ENCODE measurements around the gene TPO. TPM values are rescaled to one million over a fixed set of nuclear protein-coding genes. Genes with fewer than 3 reads are reported as not detected.

TPO gene
- polyA plus RNA-seq, 3 donors = not detected

DNA sequence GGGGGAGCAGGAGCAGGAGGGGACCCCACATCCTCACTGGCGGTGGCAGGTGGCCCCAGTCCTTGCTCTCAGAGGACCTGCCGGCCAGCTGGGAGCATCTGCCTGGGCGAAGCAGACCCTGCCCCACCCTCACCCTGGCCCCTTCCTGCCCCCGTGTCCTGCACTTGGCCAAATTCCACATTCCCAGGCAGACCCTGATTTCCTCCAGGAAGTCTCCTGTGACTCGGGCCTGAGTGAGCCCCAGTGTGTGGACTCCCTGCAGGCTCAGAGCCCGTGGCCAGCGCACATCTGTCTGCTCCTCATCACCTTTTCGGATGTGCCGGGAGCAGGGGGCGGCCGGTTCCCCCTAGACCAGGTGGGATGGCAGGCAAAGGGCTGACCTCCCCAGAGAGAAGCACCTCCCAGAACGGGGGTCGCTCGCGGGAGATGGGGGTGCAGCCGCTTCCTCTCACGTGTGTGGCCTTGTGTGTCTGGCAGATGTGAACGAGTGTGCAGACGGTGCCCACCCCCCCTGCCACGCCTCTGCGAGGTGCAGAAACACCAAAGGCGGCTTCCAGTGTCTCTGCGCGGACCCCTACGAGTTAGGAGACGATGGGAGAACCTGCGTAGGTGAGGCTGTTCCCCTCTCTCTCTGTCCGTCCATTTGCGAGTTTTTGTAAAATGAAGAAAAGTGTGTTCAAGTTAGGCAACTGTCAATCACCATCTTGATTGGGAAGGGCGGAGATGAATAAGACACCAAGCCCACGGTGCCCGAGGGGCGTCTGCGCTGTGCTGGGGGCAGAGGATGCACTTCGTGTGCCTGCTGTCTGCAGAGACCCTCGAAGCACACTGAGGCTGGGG lies 90.4 kb downstream of the TPO start:
- Histone ChIP-seq H3K27ac (ENCODE audit: low read depth in 1 of 2, low read length in 2 of 2) (no peak overlapping the region), H2AFZ (ENCODE audit: insufficient read depth, low read depth, low read length, poor library complexity, severe bottlenecking) (no peak overlapping the region), H3K4me3 (replicated peaks in 1 of 3; ENCODE audit: low read depth in 2 of 3, low read length in 3 of 3) (no peak overlapping the region), H3K79me2 (ENCODE audit: insufficient read depth, low read length) (no peaks in the 10 kb centered on the region), H3K9me3 (replicated peaks in 1 of 2; ENCODE audit: control insufficient read depth in 1 of 2, insufficient read depth in 1 of 2, low read length in 2 of 2) (no peaks in the 10 kb centered on the region), H3K27me3 (ENCODE audit: control insufficient read depth in 2 of 2, insufficient read depth in 2 of 2, low read length in 2 of 2) (no peaks in the 10 kb centered on the region), H3K9ac (ENCODE audit: insufficient read depth, low read length, poor library complexity, severe bottlenecking) (no peak overlapping the region), H3K4me2 (replicated peaks; ENCODE audit: extremely low read depth, low read length, poor library complexity, severe bottlenecking) (no peak overlapping the region), H3K36me3 (replicated peaks in 1 of 2; ENCODE audit: control insufficient read depth in 1 of 2, insufficient read depth in 2 of 2, low read length in 2 of 2) (no peaks in the 10 kb centered on the region), H3K4me1 (ENCODE audit: control insufficient read depth in 1 of 2, insufficient read depth in 2 of 2, low read length in 2 of 2) (no peaks in the 10 kb centered on the region), H4K20me1 (ENCODE audit: insufficient read depth, low read length) (no peaks in the 10 kb centered on the region)
- Mint-ChIP-seq H3K4me3 (no peak overlapping the region), H3K9me3 (peaks cover 0 to 4% (median 2%) of the 10 kb centered on the region in 7 donors), H3K36me3 (no peaks in the 10 kb centered on the region), H3K4me1 (no peaks in the 10 kb centered on the region), H3K27me3 (ENCODE audit: low read depth in 3 of 3) (peaks cover 0 to 5% (median 3%) of the 10 kb centered on the region in 3 donors), H3K27ac (no peak overlapping the region)
- TF ChIP-seq, protein P1, sequence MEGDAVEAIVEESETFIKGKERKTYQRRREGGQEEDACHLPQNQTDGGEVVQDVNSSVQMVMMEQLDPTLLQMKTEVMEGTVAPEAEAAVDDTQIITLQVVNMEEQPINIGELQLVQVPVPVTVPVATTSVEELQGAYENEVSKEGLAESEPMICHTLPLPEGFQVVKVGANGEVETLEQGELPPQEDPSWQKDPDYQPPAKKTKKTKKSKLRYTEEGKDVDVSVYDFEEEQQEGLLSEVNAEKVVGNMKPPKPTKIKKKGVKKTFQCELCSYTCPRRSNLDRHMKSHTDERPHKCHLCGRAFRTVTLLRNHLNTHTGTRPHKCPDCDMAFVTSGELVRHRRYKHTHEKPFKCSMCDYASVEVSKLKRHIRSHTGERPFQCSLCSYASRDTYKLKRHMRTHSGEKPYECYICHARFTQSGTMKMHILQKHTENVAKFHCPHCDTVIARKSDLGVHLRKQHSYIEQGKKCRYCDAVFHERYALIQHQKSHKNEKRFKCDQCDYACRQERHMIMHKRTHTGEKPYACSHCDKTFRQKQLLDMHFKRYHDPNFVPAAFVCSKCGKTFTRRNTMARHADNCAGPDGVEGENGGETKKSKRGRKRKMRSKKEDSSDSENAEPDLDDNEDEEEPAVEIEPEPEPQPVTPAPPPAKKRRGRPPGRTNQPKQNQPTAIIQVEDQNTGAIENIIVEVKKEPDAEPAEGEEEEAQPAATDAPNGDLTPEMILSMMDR (IDR thresholded peaks at IDR 0.05) = no peak
- WGBS (ENCODE audit: insufficient coverage) = 85% methylated on average over 34 of the region's 36 CpGs
- intact Hi-C loops (cut with micrococcal nuclease) = no loop called here
- DNase-seq = no peak

DNA sequence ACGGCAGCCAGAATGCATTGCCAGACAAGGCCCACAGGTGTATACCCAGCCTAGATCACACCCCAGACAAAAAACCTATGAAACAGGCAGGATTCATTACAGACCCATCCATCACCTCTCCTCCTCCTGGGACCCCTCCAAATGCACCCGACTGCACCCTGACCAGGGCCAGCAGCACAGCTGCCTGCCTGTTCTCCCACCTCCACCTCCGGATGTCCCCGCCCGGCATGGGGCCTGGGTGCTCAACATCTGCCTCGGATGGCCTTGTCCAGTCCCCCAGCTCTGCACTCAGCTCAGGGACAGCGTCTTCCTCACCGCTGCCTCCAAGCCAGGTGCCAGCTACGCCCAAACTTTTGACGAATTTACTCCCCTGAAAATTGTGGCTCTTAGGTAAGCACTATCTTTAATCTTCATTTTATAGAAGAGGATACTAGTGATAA lies 91.1 kb downstream of the TPO start:
- WGBS (ENCODE audit: insufficient coverage) = 86% methylated on average over 4 of the region's 10 CpGs
- no peak for DNase-seq
- peaks cover 0 to 7% (median under 1%) of the 10 kb centered on the region in 3 donors for H3K27me3 Mint-ChIP-seq (ENCODE audit: low read depth in 3 of 3)
- TF ChIP-seq, protein P1 (IDR thresholded peaks at IDR 0.05) = no peak
- Histone ChIP-seq H3K9me3 (replicated peaks in 1 of 2; ENCODE audit: control insufficient read depth in 1 of 2, insufficient read depth in 1 of 2, low read length in 2 of 2) (no peaks in the 10 kb centered on the region), H3K4me2 (replicated peaks; ENCODE audit: extremely low read depth, low read length, poor library complexity, severe bottlenecking) (no peak overlapping the region), H3K9ac (ENCODE audit: insufficient read depth, low read length, poor library complexity, severe bottlenecking) (no peak overlapping the region), H3K36me3 (replicated peaks in 1 of 2; ENCODE audit: control insufficient read depth in 1 of 2, insufficient read depth in 2 of 2, low read length in 2 of 2) (no peaks in the 10 kb centered on the region), H3K4me1 (ENCODE audit: control insufficient read depth in 1 of 2, insufficient read depth in 2 of 2, low read length in 2 of 2) (no peaks in the 10 kb centered on the region), H3K27ac (ENCODE audit: low read depth in 1 of 2, low read length in 2 of 2) (no peak overlapping the region), H2AFZ (ENCODE audit: insufficient read depth, low read depth, low read length, poor library complexity, severe bottlenecking) (no peak overlapping the region), H3K27me3 (ENCODE audit: control insufficient read depth in 2 of 2, insufficient read depth in 2 of 2, low read length in 2 of 2) (no peaks in the 10 kb centered on the region), H4K20me1 (ENCODE audit: insufficient read depth, low read length) (no peaks in the 10 kb centered on the region), H3K4me3 (replicated peaks in 1 of 3; ENCODE audit: low read depth in 2 of 3, low read length in 3 of 3) (no peak overlapping the region), H3K79me2 (ENCODE audit: insufficient read depth, low read length) (no peaks in the 10 kb centered on the region)
- intact Hi-C loops (cut with micrococcal nuclease) = no loop called here
- H3K9me3 Mint-ChIP-seq = peaks cover 0 to 5% (median 4%) of the 10 kb centered on the region in 7 donors
- no peak overlapping the region for H3K4me3 Mint-ChIP-seq
- no peaks in the 10 kb centered on the region for H3K36me3 Mint-ChIP-seq
- H3K27ac Mint-ChIP-seq = no peak overlapping the region
- no peaks in the 10 kb centered on the region for H3K4me1 Mint-ChIP-seq

Measured in CD14-positive monocyte (primary cell).